Mammary epithelial cell (primary cell): ENCODE data around the gene CD300E.

Experiments
- EZH2 ChIP-seq: IDR thresholded peaks from 2 replicates; pipeline ENCODE4 v1.6.1; 2012; ENCODE audit warnings: low read length, inconsistent platforms, borderline replicate concordance
- TF ChIP-seq, protein P1 (sequence below), 2 donors: IDR thresholded peaks in 1 of 2; conservative IDR thresholded peaks in 1 of 2; 2 replicates each; pipeline ENCODE4 v1.5.1; 2011 to 2012; ENCODE audit warnings: inconsistent platforms in 2 of 2, low read length in 2 of 2, mild to moderate bottlenecking in 2 of 2, control low read depth in 1 of 2, low read depth in 1 of 2; ENCODE audit not compliant: insufficient read depth in 1 of 2; ENCODE audit errors: extremely low read depth in 1 of 2

DNA sequence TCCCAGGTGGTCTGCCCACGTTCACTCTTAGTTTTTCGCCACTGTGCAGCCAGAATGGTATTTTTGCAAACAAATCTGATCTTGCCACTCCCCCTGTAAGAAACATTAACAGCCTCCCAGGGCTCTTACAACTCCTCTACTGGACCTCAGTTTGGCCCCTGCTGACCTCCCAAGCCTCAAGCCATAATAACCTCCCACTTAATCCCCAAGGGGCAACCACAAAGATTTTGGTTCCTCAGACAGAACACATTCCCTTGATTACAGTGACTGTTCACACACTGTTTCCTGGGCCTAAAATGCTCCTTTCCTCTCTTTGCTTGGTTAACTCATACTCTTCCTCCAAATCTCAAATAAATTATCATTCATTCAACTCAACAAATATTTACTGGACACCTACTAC is 21.5 kb upstream of the CD300E start:
- TF ChIP-seq, protein P1, sequence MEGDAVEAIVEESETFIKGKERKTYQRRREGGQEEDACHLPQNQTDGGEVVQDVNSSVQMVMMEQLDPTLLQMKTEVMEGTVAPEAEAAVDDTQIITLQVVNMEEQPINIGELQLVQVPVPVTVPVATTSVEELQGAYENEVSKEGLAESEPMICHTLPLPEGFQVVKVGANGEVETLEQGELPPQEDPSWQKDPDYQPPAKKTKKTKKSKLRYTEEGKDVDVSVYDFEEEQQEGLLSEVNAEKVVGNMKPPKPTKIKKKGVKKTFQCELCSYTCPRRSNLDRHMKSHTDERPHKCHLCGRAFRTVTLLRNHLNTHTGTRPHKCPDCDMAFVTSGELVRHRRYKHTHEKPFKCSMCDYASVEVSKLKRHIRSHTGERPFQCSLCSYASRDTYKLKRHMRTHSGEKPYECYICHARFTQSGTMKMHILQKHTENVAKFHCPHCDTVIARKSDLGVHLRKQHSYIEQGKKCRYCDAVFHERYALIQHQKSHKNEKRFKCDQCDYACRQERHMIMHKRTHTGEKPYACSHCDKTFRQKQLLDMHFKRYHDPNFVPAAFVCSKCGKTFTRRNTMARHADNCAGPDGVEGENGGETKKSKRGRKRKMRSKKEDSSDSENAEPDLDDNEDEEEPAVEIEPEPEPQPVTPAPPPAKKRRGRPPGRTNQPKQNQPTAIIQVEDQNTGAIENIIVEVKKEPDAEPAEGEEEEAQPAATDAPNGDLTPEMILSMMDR (conservative IDR thresholded peaks at IDR 0.05 in 1 of 2, IDR thresholded peaks at IDR 0.05 in 1 of 2; ENCODE audit: extremely low read depth in 1 of 2, insufficient read depth in 1 of 2, low read depth in 1 of 2, low read length in 2 of 2), result no peak
- no peak for TF ChIP-seq EZH2
